ENCODE measurements around the gene COL11A2.
A peak's percentile ranks its signal among the peaks of the same experiment; 100 is the strongest.
"Not testable (repeated sequence)": the region's sequence is repeated elsewhere in the genome, so short reads cannot be mapped to it uniquely, and the experiment has no call there.

The COL11A2 gene

DNA sequence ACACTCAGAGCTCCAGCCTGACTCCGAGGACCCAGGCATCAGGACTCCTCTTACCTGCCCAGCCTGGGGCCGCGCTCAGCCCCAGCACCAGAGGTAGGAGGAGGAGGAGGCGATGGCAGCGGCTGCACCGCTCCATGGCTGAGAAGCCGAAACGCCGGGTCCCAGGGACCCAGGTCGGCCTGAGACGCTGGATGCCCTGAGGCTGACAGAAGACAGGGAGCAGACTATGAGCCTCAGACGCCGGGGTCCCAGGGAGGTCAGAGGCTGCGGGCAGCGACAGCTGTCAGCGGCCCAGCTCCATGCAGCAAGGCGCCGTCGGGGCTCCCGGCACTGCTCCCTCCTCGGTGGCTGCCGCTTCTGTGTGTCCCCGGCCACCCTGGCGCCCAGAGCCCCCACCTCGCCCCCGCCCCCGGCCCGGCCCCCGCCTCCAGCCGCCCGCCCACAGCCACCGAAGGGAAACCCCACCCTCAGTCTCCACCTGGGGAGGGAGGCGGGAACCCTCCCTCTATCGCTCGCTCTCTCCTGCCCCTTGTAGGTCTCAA, at the start of gene COL11A2:
COL11A2 (minus strand) TSS at position 363 of the 542 bp plus-strand sequence; CDS start at position 136, 227 bp downstream.
- no peak for DNase-seq (ENCODE audit: low read depth in 2 of 2)

DNA sequence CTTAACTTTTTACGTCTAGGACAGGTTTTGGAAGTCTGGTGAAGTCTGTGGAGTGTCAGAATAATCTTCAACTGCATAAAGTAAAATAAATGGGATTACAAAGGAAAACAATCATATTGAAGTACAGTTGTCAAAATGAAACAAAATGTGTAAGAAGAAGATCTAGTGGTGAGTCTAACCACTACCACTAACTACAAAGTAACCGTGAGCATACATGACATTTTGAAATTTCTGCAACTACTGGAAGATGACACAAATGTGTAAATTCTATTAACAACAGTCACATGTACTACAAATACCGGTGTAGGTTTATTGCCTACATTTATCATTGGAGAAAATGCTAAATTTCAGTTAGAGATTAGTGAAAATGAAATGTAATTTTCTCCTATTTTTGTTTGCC, 49.7 kb upstream of the COL11A2 start:
- no peak for DNase-seq (ENCODE audit: low read depth in 2 of 2)

DNA sequence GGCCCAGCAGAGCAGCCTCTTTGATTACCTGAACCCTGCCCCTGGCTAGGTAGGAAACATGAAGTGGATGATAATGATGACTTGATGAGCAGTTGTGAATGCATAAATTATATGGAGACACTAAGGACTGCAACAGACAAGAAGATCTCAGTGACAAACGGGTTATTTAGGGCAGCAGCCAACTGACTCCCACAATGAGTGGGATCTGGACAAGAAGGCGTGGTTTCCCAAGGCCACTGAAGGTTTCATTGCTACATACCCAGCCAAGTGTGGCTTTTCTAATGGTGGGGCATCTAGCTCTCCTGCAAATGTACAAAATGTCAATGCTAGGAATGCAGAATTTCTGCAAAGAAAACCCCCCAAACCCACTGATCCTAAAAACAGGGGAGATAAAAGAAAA, 45.5 kb upstream of the COL11A2 start:
- DNase-seq (ENCODE audit: low read depth in 2 of 2): no peak

DNA sequence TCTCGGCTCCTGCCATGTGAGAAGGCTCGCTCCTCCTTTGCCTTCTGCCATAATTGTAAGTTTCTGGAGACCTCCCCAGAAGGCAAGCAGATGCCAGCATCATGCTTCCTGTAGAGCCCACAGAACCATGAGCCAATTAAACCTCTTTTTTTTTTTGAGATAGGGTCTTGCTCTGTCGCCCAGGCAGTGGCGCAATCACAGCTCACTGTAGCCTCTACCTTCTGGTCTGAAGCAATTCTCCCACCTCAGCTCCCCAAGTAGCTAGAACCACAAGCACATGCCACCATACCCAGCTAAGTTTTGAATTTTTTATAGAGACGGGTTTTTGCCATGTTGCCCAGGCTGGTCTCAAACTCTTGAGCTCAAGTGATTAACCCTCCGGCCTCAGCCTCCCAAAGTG, 44.6 kb upstream of the COL11A2 start:
- no peak for DNase-seq (ENCODE audit: low read depth in 2 of 2)

DNA sequence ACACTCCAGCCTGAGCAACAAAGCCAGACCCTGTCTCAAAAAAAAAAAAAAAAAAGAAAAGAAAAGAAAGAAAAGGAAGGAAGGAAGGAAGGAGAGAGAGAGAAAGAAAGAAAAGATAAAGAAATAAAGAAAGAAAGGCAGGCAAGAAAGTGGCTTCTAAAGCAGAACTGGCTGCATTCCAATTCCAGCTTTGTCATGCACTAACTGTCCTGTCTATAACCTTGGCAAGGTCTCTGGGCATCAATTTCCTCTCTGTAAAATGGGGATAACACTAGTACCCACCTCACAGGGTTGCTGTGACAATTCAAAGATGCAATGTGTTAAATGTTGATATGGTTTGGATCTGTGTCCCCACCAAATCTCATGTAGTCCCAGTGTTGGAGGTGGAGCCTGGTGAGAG, 44.1 kb upstream of the COL11A2 start:
- DNase-seq (ENCODE audit: low read depth in 2 of 2): no peak

DNA sequence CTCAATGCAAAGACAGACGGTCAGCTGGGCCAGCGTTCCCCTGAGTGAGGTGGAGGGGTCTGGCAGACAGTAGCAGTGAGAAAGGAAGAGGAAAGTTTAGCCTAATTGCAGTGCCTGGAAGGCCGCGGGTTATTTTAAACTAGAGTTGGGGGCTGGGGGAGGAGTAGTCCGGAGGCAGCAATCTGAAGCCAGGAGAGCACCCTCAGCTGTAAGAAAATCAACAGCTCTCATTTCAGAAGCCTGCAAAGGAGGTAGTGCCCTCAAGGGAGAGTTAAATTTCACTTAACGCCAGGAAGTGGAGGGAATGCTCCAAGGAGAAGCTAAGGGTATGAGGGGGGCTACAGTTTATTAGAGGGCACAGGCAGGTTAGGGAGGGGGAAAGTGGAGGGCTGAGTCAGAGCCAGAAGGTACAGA, 43.0 kb upstream of the COL11A2 start:
- DNase-seq (ENCODE audit: low read depth in 2 of 2): no peak

DNA sequence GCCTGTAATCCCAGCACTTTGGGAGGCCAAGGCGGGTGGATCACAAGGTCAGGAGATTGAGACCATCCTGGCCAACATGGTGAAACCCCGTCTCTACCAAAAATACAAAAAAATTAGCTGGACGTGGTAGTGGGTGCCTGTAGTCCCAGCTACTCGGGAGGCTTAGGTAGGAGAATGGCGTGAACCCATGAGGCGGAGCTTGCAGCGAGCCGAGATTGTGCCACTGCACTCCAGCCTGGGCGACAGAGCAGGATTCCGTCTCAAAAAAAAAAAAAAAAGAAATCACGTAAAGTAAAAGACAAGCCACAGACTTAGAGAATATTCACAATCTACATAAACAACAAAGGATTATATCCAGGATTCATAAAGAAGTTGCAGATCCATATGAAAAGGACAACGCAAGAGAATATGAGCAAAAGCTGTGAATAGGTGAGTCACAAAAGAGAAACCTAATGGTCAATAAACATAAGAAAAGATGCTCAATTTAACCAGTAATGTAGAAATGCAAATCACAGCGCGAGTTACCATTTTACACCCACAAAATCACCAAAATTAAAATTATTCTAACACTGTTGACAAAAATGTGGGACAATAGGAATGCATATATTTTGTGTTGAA, 34.3 kb upstream of the COL11A2 start:
- not testable (repeated sequence) for DNase-seq (ENCODE audit: low read depth in 2 of 2)

DNA sequence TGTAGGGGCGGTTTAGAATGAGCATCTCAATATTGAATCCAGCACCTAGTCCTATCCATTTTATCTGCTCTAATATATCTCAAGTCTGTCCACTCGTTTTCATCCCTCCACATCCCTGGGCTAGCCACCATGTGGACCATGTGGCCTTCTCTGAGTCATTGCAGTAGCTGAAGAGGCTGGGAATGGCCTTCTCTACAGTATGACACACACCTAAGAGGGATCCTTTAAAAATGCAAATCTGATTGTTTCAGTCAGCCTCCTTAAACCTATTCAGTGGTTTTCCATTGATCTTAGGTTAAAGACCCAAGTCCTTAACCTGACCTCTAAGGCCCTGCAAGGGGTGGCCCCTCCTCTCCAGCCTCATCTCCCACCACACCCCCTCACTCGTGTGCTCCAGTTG, 25.4 kb upstream of the COL11A2 start:
- DNase-seq (ENCODE audit: low read depth in 2 of 2): no peak

DNA sequence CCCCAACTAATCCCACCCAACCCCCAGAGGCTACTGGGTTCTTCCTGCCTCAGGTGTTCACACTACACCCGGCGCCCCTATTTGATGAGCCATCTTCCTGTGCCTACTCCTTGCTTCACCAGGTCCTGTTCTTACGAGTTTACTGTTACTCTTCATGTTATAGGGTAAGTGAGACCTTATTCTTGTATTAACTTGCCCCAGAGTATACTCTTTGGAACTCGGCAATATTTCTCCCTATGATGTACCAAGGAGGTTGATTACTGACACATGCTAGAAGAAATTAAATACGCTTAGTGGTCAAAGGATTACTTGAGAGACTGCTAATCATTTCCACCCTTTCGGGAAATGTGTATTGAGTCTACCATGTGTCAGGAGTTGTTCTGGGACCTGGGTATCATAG, 25.0 kb upstream of the COL11A2 start:
- DNase-seq (ENCODE audit: low read depth in 2 of 2): no peak

DNA sequence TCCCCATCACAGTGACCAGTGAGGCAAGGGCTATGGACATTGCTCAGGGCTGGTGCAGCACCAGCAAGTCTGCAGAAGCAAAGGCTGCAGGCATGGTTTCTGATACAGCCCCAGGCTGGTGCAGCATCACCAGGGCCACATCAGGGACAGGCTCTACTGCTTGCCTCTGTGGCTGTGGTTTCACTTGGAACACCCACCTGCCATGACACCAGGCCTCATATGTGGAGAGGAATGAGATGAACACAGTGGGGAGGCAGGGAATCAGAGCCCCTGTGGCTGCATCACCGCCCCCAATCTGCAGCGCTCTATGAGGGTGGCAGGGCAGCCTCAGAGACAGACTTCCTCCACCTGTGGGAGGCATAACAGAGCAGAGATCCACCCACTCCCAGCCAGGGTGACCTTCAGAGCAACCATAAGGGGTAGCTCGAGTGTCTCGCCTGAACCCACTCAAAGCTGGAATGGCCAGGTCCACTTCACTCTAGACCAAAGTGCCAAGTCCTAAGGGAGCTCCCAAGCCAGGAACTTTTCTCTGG, 23.9 kb upstream of the COL11A2 start:
- no peak for DNase-seq (ENCODE audit: low read depth in 2 of 2)

DNA sequence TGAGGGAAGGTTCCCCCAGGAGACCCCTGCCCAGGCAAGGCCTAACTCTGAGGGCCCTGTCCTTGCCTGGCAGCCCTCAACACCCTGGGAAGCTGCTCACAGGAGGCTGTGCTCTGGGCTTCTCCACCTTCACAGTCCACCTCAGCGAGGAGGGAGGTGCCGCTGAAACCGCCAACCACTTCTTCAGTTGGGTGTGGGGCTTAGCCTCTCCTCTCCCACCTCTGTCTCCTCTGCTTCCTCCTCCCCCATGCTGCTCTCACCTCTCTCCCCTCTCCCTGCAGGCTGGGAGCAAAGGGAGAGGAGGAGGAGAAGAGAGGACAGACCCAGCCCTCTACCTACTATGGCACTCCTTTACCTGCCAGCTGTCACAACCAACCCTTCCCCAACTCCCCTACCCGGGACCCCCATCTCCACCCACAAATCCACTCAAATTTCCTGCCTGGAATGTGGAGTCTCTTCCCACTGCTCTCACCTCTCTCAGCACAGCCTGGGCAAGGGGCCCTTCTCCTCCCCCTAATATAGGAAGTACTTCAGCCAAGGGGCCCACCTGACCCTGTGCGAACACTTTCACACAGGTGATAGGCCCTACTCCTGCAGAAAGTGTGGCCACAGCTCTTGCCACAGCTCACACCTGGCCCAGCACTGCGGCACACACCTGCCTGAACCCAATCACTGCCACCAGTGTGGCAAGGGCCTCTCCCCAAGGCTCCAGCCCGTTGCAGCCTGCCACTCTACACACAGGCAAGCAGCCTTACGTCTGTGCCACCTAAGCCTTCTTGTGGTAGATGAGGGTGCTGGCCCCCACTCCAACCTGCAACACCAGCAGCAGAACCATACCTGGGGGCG, 23.2 kb upstream of the COL11A2 start:
- no peak for DNase-seq (ENCODE audit: low read depth in 2 of 2)

DNA sequence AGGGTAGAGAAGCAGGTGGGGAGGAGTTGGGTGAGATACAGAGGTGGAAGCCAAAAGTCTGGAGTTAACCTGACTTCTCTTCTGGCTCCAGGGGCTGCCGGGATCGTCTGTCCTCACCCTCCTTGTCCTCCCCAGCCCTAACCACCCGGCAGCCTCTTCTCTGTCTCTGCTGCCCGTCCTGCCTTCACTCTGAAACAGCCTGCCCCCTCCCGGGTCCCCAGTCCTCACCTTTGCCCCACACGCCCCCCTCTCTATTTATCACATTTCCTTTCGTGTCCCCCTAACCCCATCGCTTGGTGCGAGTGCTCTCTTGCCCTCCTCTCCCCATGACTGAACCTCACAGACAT, 21.7 kb upstream of the COL11A2 start:
- DNase-seq (ENCODE audit: low read depth in 2 of 2): no peak

DNA sequence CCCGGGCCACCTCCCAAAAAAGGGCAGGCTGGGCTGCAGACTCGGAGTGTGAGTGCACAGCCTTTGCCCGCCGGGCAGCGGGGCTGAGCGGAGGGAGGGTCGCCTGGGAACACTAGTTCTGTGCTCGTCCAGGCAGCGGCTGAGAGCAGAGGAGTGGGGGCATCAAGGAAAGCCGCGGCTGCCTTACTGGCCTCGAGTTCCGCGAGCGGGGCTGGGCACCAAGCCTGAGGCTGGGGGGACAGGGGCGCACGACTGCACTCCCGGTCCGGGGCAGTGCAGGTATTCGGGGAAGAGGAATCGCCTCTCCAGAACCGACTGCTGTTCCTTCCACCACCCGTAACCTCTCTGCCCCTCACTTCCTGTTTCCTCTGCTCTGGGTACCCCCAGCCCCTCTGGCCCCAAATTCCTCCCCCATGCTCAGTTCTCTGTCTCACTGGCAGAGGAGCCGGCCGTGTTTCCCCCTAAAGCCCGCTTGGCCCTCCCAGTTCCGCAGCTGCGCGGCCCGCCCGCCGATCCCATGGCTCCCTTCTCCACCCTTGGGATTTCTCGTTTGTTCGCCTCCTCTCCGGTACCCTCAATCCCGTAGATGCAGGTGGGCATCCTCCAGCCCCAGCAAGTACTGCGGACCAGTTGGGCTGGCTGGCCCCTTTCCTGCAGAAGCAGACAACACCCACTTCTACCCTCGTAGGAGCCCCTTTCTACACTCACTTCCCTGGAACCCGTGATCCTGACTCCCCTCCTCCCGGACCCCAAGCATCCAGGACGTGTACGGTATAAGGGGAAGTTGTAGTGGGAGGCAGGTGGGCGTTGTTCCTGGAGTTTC, 21.1 kb upstream of the COL11A2 start:
- no peak for DNase-seq (ENCODE audit: low read depth in 2 of 2)

DNA sequence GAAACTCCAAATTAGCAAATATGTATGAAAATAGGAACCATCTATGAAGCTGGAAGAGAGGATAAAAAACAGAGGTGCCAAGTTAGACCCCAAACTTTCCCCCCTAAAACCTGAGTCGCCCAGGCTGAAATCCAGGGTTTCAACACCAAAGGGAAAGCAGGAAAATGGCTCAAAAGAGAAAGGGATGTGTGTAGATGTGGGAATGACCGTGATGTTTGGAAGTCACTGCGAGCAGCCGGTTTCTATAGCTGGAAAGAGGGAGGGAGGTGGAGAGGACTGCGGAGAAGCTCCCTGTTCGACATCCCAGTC, 20.5 kb upstream of the COL11A2 start:
- DNase-seq (ENCODE audit: low read depth in 2 of 2): no peak

DNA sequence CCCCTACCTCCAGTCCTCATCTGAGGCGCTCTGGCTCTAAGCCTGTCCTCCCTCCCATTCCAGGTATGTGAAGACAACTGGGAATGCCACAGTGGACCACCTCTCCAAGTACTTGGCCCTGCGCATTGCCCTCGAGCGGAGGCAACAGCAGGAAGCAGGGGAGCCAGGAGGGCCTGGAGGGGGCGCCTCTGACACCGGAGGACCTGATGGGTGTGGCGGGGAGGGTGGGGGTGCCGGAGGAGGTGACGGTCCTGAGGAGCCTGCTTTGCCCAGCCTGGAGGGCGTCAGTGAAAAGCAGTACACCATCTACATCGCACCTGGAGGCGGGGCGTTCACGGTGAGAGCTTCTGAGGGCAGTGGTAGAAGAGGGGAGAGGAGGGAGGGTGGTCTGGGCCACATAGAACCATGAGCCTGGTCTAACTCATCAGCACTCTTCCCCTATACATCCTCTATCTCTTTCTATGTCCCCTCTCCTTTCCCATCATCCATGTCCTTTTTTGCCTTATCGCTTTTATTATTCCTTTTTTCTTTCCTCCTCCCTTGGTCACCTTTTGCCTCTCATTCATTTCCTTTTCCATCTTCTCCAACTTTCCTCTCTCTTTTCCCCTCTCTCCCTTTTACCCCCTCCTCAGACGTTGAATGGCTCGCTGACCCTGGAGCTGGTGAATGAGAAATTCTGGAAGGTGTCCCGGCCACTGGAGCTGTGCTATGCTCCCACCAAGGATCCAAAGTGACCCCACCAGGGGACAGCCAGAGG, 19.6 kb upstream of the COL11A2 start:
- no peak for DNase-seq (ENCODE audit: low read depth in 2 of 2)

DNA sequence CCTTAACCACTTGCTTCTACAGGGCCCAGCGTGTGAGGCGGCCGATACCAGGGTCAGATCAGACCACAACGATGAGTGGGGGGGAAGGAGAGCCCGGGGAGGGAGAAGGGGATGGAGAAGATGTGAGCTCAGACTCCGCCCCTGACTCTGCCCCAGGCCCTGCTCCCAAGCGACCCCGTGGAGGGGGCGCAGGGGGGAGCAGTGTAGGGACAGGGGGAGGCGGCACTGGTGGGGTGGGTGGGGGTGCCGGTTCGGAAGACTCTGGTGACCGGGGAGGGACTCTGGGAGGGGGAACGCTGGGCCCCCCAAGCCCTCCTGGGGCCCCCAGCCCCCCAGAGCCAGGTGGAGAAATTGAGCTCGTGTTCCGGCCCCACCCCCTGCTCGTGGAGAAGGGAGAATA, 18.9 kb upstream of the COL11A2 start:
- no peak for DNase-seq (ENCODE audit: low read depth in 2 of 2)

DNA sequence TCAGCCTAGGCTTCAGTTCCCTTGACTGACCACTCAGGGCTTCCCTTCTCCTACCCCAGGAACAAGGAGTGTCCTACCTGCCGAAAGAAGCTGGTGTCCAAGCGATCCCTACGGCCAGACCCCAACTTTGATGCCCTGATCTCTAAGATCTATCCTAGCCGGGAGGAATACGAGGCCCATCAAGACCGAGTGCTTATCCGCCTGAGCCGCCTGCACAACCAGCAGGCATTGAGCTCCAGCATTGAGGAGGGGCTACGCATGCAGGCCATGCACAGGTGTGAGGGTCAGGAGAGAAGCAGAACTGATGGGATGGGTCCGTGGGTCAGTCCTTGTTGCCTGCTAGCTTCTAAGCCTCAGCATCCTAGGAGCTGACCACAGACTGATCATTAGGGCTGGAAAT, 17.6 kb upstream of the COL11A2 start:
- DNase-seq (ENCODE audit: low read depth in 2 of 2): no peak

DNA sequence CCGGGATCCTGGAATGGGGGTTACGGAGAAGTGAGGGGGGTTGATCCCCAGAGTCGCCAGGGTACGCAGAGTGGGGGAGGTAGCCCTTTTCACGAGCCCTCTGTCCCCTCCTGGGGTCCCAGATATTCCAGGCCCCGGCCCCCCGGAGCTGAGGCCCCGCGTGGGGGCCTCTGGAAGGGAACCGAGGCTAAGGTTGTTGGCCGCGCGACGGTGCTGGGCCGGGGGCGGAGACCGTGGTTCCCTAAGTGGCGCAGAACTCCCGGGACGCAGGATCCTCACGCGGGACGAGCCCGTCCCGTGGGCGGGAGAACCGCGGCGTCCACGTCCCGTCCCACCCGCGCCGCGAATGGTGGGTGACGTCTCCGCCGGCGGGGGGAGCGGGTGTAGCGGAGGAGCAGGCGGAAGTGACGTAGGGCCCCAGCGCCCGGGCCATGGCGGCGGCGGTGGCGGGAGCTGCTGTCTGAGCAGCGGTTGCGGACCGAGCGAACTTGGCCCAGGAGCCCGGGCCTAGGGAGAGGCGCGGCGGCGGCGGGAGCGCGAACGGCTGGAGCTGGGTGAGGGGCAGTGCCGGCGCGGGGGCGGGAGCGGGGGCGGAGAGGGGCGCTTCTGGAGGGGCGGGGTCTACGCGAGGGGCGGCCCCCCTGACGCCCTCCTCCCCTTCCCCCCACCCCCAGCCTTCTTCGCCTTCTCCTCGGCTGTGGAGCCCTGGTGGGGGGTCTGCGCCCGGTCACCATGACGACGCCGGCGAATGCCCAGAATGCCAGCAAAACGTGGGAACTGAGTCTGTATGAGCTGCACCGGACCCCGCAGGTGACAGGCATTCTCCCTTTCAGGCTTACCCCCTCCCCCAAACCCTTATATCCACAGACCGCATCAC, 16.1 kb upstream of the COL11A2 start, which contains the start of gene RING1:
RING1 (plus strand) TSS at position 410 of the 877 bp plus-strand sequence; CDS start at position 733, 323 bp downstream.
- DNase-seq (ENCODE audit: low read depth in 2 of 2): peak; percentile 70 to 81

DNA sequence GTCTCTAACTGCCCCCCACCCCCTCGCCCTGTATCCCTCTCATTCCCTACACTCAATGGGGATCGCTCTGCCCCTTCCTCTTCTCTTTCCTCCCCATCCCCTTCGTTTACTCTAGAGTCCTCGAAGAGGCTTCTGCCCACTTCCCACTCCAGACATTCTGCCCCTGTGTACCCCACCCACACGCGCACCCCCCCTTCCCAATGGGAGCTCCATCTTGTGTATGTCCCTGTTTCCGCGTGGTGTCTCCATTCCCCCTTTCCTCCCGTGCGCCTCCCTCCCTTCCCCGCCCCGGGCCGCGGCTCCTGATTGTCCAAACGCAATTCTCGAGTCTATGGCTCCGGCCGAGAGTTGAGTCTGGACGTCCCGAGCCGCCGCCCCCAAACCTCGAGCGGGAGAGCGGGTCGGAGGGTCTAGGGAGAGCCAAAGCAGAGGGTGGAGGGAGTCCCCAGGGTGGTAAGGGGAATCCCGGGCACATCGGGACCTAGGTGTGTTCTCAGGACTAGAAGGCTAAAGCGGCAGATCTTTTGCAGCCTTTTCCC, 15.4 kb upstream of the COL11A2 start:
- no peak for DNase-seq (ENCODE audit: low read depth in 2 of 2)
